ENCODE results near the gene ZBTB42.
A peak's percentile ranks its signal among the peaks of the same experiment; 100 is the strongest.
"Not testable (repeated sequence)": the region's sequence is repeated elsewhere in the genome, so short reads cannot be mapped to it uniquely, and the experiment has no call there.

ZBTB42 gene

GRCh38 chr14:104817930-104818713 is 17.2 kb downstream of the ZBTB42 start:
- no peak for DNase-seq

DNA sequence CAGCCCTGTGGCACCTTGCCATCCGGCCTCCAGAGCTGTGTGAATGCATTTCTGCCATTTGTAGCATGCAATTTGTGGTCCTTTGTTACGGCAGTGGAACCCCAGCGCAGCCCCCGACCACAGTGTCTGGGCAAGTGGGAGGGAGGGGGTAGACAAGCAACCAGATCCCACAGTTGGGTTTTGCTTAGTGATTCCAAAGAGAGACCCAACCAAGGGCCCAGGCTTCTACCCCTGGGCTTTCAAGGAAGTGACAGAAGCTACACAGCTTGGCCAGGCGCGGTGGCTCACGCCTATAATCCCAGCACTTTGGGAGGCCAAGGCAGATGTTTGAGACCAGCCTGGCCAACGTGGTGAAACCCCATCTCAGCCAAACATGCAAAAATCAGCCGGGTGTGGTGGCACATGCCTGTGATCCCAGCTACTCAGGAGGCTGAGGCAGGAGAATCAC is 17.8 kb downstream of the ZBTB42 start:
- no peak for DNase-seq

GRCh38 chr14:104819361-104819781 is 18.5 kb downstream of the ZBTB42 start:
- DNase-seq: no peak

GRCh38 chr14:104820669-104821228 is 19.8 kb downstream of the ZBTB42 start:
- DNase-seq: no peak

GRCh38 chr14:104821229-104821945 is 20.5 kb downstream of the ZBTB42 start:
- DNase-seq: no peak

DNA sequence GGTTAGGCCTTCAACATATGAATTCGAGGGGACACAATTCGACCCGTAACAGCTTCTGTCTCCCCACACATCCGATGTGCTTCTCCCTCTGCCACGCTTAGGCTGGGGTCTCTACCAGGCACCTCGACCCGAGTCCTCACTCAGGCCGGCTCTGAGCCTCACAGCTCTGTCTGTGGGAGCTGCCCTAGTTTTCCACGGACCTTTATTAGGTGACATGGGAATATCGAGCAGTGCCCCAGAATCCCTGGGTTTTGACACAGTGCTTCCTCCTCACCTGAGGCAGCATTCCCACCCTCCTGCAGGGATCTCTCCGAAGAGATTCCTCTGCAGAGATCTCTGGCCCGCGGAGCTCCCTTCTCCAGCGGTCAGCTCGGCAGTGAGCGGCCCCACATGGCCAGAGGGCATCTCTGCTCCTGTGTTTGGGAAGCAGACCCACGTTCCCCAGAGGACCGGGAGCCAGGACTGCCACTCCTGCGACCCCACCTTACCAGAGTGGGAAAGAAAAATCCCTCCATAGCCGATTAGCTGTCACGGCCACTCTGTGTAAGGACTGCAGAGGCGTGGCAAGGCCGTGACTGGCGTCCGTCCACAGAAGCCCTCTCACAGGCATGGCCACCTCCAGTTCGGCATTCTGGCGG is 21.2 kb downstream of the ZBTB42 start:
- DNase-seq: no peak

- no peak for DNase-seq
These were observed 22.1 kb downstream of the ZBTB42 start for GRCh38 chr14:104822821-104823615.

DNA sequence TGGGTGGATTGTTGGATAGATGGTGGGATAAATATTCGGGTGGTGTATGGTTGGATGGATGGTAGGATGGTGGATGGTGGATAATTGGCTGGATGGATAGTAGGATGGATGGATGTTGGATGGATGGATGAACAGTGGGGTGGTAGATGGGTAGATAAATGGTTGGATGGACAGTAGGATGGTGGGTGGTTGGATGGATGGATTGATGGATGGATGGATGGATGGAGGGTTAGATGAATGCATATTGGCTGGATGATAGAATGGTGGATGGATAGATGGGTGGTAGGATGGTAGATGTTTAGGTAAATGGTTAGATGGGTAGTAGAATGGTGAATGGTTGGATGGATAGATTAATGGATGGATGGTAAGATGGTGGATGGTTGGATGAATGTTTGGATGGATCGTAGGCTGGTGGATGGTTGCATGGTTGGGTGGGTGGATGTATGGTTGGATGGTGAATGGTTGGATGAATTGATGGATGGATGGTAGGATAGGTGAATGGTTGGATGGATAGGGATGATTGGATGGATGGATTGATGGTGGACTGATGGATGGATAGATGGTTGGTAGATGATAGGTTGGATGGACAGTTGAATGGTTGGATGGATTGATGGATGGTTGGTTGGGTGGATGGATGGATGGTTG is 23.6 kb downstream of the ZBTB42 start:
- no peak for DNase-seq

- DNase-seq: peak; percentile 20
These were observed 25.4 kb downstream of the ZBTB42 start for GRCh38 chr14:104826189-104826860.

- no peak for DNase-seq
These were observed 25.9 kb downstream of the ZBTB42 start for GRCh38 chr14:104826861-104827176.

DNA sequence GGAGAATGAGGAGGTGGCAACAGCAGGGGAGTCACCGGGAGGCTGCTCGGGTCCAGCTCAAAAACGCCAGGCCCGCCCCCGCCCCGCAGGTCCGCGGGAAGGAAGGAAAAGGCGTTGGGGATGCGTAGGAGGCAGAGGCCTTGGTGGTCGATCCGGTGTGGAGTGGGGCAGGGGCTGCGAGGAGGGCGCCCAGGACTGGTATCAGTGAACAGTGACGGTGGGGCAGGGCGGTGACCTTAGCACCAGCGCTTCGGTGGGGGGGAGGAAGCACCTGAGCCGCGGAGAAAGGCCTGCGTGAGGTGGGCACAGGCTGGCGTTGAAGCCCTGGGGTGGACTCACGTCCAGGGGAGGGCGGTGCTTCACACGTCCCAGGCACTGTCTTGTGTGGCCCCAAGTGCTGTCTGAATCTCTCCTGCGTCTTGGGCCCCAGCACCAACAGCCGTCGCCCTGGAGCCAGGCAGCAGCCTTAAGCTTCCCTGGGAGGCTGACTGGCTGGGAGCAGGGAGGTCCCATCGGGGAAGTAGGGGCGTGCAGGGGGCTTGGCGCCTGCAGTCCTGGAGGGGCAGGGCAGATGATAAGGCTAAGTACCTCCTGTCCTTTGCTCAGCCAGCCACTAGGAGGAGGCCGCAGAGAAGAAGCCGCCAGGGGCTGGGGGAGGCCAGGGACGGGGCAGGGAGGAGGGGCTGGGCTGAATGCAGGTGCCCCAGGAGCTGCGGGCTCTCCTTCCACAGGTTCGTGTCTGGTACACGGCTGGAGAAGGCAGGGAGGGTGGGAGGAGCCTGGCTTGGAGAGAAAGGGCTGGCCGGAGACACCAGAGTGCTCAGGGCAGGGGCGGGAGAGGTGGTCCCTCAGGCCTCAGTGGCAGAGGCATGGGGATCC is 26.5 kb downstream of the ZBTB42 start:
- DNase-seq: no peak

DNA sequence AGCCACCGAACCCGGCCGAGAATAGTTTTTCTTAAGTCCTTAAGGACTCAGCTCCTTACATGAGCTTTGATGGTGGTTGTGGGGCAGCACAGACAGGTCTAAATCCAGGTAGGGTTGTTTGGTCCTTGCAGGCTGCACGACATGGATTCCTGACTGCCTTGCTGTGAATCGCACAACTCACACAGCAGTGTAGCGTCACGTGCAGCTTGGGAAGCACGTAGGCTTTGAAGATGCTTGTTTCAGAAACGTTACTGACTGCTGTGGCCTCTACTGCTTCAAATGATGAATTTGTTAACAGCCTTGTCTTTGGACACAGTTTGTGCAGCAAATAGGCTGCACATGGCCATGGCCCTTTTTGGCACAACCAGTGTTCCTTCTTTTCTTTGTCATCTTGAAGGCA is 29.9 kb downstream of the ZBTB42 start:
- no peak for DNase-seq

DNA sequence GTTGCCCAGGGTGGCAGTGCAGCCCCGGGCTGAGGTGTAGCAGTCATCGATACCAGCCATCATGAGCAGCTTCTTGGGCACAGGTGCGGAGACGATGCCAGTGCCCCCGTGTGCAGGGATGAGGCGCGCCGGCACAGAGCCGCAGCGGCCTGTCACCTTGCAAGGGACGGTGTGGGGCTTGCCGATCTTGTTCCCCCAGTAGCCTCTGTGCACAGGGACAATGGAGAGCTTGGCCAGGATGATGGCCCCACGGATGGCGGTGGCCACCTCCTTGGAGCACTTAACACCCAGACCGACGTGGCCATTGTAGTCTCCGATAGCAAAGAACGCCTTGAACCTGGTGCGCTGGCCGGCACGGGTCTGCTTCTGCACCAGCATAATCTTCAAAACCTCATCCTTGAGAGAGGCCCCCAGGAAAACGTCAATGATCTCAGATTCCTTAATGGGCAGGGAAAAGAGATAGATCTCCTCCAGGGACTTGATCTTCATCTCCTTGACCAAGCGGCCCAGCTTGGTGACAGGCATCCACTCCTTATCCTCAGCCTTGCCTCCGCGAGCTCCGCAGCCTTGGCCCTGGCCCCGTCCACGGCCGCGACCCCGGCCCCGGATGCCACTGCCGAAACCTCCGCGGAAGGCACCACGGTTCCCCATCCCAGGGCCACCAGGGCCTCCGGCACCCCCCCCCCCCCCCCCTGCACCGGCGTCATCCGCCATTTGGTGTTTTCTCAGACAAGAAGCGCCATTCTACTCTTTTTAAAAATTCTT is 35.5 kb downstream of the ZBTB42 start:
- DNase-seq: not testable (repeated sequence)

- no peak for DNase-seq
These were observed 40.8 kb downstream of the ZBTB42 start for GRCh38 chr14:104841730-104842129.

DNA sequence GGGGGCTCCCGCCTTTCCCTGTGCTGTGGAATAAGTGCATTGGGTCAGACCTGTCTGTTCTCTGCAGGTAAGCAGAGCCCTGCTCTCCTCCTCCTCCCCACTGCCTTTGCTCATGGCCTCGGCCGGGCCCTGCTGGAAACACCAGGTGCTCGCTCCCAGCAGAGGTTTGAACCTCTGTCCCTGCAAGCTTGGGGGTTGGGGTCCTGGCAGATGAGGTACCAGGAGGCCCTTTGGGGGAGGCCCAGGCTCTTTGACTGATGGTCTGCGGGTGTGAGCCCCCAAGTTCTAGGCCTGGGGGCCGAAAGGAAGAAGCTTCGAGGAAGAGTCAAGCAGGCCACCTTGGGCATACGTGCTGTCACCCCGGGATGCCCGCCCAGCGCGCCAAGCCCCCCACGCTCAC is 42.1 kb downstream of the ZBTB42 start:
- DNase-seq: no peak

- no peak for DNase-seq
These were observed 42.8 kb downstream of the ZBTB42 start for GRCh38 chr14:104843442-104844305.

GRCh38 chr14:104844306-104845032 is 43.6 kb downstream of the ZBTB42 start:
- DNase-seq: no peak

All from GOT3 (cell line).